ENCODE measurements around the gene TESK2.

GRCh38 chr1:45397285-45397684 is 93.7 kb downstream of the TESK2 start:
- TF ChIP-seq ZNF565 (CRISPR knock-in tag; conservative IDR thresholded peaks at IDR 0.05; ENCODE audit: low read depth) (no peak), ZFP3 (CRISPR knock-in tag; IDR thresholded peaks at IDR 0.05) (no peak)
